Measurements from ENCODE around the gene ASPHD2. TPM values are rescaled to one million over a fixed set of nuclear protein-coding genes. Genes with fewer than 3 reads are reported as not detected.
A peak's percentile ranks its signal among the peaks of the same experiment; 100 is the strongest.

Gene ASPHD2
- total RNA-seq, 4 donors from 2014 or later: 0.38 to 2.4 (median 1.6) TPM

GRCh38 chr22:26487996-26488395 is 58.9 kb downstream of the ASPHD2 start:
- no peak overlapping the region for H3K4me3 ChIP-seq (replicated peaks in 1 of 3)
- TF ChIP-seq POLR2A (IDR thresholded peaks at IDR 0.05): no peak
- TF ChIP-seq CTCF (IDR thresholded peaks at IDR 0.05): no peak
- DNase-seq: peak; percentile 92 to 93
- H3K27me3 ChIP-seq: no peaks in the 10 kb centered on the region
- peak overlapping the region; percentile 71 to 79 (median 77) for H3K27ac ChIP-seq
- peaks cover 33 to 41% of the 10 kb centered on the region in 2 donors for H3K36me3 ChIP-seq
- intact Hi-C loops (cut with DNase I): loop anchor here (10.0 kb wide), 2 partner anchors 57 to 97 kb away; no protein-coding TSS in a partner anchor
- H3K4me1 ChIP-seq: peaks cover 26 to 49% of the 10 kb centered on the region in 2 donors
- no peaks in the 10 kb centered on the region for H3K9me3 ChIP-seq
- WGBS, 2 donors: 22 to 24% methylated on average over 3 of the region's 3 CpGs

- peak overlapping the region in 2 of 3 donors; percentile 66 to 71 for H3K27ac ChIP-seq
- TF ChIP-seq CTCF (IDR thresholded peaks at IDR 0.05) (no peak), POLR2A (IDR thresholded peaks at IDR 0.05) (no peak)
- WGBS, 2 donors: 84 to 93% methylated on average over 4 of the region's 4 CpGs
- peaks cover 48 to 55% of the 10 kb centered on the region in 2 donors for H3K36me3 ChIP-seq
- no peak overlapping the region for H3K4me3 ChIP-seq (replicated peaks in 1 of 3)
- intact Hi-C loops (cut with DNase I): loop anchor here (10.0 kb wide), 2 partner anchors 55 to 95 kb away; no protein-coding TSS in a partner anchor
- DNase-seq: no peak
- H3K9me3 ChIP-seq: no peaks in the 10 kb centered on the region
- H3K27me3 ChIP-seq: no peaks in the 10 kb centered on the region
- H3K4me1 ChIP-seq: peaks cover 24 to 43% of the 10 kb centered on the region in 2 donors
Observed at GRCh38 chr22:26489447-26490036, 60.5 kb downstream of the ASPHD2 start.

GRCh38 chr22:26492220-26492619 is 63.2 kb downstream of the ASPHD2 start:
- Histone ChIP-seq H3K27me3 (no peaks in the 10 kb centered on the region), H3K4me1 (peaks cover 18 to 19% of the 10 kb centered on the region in 2 donors), H3K27ac (no peak overlapping the region), H3K36me3 (peaks cover 70 to 71% of the 10 kb centered on the region in 2 donors), H3K4me3 (replicated peaks in 1 of 3) (no peak overlapping the region), H3K9me3 (no peaks in the 10 kb centered on the region)
- intact Hi-C loops (cut with DNase I): no loop called here
- 90 to 92% methylated on average over 9 of the region's 9 CpGs for WGBS, 2 donors
- no peak for DNase-seq
- TF ChIP-seq CTCF (IDR thresholded peaks at IDR 0.05) (no peak), POLR2A (IDR thresholded peaks at IDR 0.05) (no peak)

GRCh38 chr22:26494506-26494905 is 65.4 kb downstream of the ASPHD2 start:
- TF ChIP-seq CTCF (IDR thresholded peaks at IDR 0.05) (no peak), POLR2A (IDR thresholded peaks at IDR 0.05) (no peak)
- no peak for DNase-seq
- H3K4me1 ChIP-seq: no peaks in the 10 kb centered on the region
- H3K36me3 ChIP-seq: peaks cover 78 to 84% of the 10 kb centered on the region in 2 donors
- intact Hi-C loops (cut with DNase I): no loop called here
- H3K9me3 ChIP-seq: no peaks in the 10 kb centered on the region
- H3K27me3 ChIP-seq: no peaks in the 10 kb centered on the region
- H3K4me3 ChIP-seq (replicated peaks in 1 of 3): no peak overlapping the region
- H3K27ac ChIP-seq: no peak overlapping the region

Small RNAs within 50 kb of the gene (small RNA-seq; reads per million reads assigned to genes)
- gene RNA5SP495: not detected

Other genes with a start within 250 kb of the ASPHD2 start
- 10 to 100 TPM; 27.4 to 51.8 (median 39.1) TPM for gene HPS4, start 54.5 kb downstream of the ASPHD2 start, total RNA-seq
- gene SRRD, start 54.6 kb downstream of the ASPHD2 start, total RNA-seq: 10 to 100 TPM; 17.9 to 37.4 (median 26.2) TPM
- gene TFIP11, start 83.2 kb downstream of the ASPHD2 start, total RNA-seq: 10 to 100 TPM; 30.7 to 66.7 (median 50.0) TPM
- gene TPST2, start 160.9 kb downstream of the ASPHD2 start, total RNA-seq: 100 to 1,000 TPM in 3 of 4 donors, 10 to 100 TPM in 1; 99.2 to 154 (median 121) TPM
- gene CRYBB1, start 188.8 kb downstream of the ASPHD2 start, total RNA-seq: 1 to 10 TPM in 1 of 4 donors, not detected in 3; 1.0 TPM
- not detected for gene CRYBA4, start 192.7 kb downstream of the ASPHD2 start, total RNA-seq
- gene MIAT, start 228.3 kb downstream of the ASPHD2 start, total RNA-seq: 1 to 10 TPM in 3 of 4 donors, under 1 TPM in 1; 0.67 to 2.6 (median 1.2) TPM